HCT116 (cell line): ENCODE results near the gene PCBP3.

ENCODE experiments used
- FOSL1 ChIP-seq: IDR thresholded peaks from 2 replicates; pipeline ENCODE4 v1.6.1; 2012; ENCODE audit warnings: low read depth
- POLR2AphosphoS5 ChIP-seq: IDR thresholded peaks from 2 replicates; pipeline ENCODE4 v1.6.1; 2011; ENCODE audit warnings: mild to moderate bottlenecking, low read depth, low read length, moderate library complexity
- TF ChIP-seq, protein P1 (sequence below), 3 experiments: fragments of 200-600 bp in 1 of 3; sonication (generic) in 1 of 3; IDR thresholded peaks in 2 of 3; conservative IDR thresholded peaks in 1 of 3; 2 replicates each; pipeline ENCODE4 v1.5.1; 2012 to 2017; ENCODE audit warnings: low read depth in 2 of 3, low read length in 2 of 3, antibody characterized with exemption in 1 of 3, borderline replicate concordance in 1 of 3, control low read depth in 1 of 3, mild to moderate bottlenecking in 1 of 3, mixed read lengths in 1 of 3, mixed run types in 1 of 3, moderate library complexity in 1 of 3; ENCODE audit not compliant: insufficient read depth in 1 of 3

GRCh38 chr21:45868488-45868887, 225.0 kb downstream of the PCBP3 start:
- TF ChIP-seq POLR2AphosphoS5 (no peak), FOSL1 (no peak)
- TF ChIP-seq, protein P1, sequence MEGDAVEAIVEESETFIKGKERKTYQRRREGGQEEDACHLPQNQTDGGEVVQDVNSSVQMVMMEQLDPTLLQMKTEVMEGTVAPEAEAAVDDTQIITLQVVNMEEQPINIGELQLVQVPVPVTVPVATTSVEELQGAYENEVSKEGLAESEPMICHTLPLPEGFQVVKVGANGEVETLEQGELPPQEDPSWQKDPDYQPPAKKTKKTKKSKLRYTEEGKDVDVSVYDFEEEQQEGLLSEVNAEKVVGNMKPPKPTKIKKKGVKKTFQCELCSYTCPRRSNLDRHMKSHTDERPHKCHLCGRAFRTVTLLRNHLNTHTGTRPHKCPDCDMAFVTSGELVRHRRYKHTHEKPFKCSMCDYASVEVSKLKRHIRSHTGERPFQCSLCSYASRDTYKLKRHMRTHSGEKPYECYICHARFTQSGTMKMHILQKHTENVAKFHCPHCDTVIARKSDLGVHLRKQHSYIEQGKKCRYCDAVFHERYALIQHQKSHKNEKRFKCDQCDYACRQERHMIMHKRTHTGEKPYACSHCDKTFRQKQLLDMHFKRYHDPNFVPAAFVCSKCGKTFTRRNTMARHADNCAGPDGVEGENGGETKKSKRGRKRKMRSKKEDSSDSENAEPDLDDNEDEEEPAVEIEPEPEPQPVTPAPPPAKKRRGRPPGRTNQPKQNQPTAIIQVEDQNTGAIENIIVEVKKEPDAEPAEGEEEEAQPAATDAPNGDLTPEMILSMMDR (IDR thresholded peaks at IDR 0.05 in 2 of 3, conservative IDR thresholded peaks at IDR 0.05 in 1 of 3; ENCODE audit: borderline replicate concordance in 1 of 3, insufficient read depth in 1 of 3, low read depth in 2 of 3, low read length in 2 of 3), result no peak
